Stimulated activated CD8-positive, alpha-beta memory T cell treated with anti-CD3 and anti-CD28 coated beads, Interleukin-7, amount 100 ng/mL, for 4 hours (primary cell): ENCODE results near the gene ANKRD13A.
"Not testable (repeated sequence)": the region's sequence is repeated elsewhere in the genome, so short reads cannot be mapped to it uniquely, and the experiment has no call there.

Experiments
- DNase-seq, 2 donors: peaks; one replicate each; pipeline ENCODE4 v3.0.0-alpha.2; 2020; ENCODE audit warnings: low read depth in 2 of 2

Gene ANKRD13A

DNA sequence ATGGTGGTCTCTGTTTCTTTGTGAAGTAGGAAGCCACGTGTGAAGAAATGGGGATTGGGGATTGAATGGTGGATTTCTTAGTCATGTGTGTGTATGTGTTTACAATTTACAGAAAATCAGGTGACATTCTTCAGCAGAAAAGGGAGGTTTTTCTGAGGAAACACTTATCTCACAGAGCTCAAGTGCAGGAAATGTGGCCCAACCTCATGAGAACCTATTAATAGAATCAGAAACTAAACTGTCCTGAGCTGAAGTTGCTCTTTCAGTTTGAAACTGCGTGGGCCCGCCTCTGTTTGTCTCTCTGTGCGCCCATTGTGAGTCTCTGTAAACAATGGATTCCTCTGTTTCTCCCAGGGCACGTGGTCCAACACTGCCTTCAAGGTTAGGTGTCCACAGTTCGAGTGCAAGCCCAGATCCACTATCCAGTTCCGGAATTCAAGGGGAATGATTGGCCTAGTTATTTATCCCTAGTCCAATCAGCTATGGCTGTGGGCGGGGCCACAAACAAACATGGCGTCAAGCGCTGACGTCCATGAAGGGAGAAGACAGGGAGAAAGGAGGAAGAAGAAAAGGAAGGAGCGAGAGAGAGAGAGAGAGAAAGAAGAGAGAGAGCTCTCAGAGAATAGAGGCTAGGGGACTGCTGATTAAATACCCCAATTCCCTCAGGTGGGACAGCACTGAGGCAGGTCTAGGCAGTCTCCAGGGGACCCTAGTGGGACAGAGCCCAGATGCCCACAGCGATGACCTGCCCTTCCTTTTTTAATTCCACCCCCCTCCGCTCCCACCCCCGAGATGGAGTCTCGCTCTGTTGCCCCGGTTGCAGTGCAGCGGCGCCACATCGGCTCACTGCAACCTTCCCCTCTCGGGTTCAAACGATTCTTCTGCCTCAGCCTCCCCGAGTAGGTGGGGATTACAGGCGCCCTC is 80.5 kb downstream of the ANKRD13A start:
- peak; percentile 59 to 60 for DNase-seq

DNA sequence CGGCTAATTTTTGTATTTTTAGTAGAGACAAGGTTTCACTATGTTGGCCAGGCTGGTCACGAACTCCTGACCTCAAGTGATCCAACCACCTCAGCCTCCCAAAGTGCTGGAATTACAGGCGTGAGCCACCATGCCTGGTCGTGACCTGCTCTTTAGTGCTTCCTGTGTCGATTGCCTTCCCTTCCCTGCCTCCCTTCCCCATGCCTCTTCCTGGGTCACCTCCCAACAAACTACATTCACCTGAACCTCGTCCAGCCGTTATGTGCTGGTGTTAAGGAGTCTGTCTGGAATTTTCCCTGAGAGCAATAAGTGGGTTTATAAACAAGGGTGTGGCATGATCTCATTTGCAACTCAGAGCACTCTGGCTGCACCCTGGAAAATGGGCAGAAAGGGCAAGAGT is 81.2 kb downstream of the ANKRD13A start:
- DNase-seq, result no peak

DNA sequence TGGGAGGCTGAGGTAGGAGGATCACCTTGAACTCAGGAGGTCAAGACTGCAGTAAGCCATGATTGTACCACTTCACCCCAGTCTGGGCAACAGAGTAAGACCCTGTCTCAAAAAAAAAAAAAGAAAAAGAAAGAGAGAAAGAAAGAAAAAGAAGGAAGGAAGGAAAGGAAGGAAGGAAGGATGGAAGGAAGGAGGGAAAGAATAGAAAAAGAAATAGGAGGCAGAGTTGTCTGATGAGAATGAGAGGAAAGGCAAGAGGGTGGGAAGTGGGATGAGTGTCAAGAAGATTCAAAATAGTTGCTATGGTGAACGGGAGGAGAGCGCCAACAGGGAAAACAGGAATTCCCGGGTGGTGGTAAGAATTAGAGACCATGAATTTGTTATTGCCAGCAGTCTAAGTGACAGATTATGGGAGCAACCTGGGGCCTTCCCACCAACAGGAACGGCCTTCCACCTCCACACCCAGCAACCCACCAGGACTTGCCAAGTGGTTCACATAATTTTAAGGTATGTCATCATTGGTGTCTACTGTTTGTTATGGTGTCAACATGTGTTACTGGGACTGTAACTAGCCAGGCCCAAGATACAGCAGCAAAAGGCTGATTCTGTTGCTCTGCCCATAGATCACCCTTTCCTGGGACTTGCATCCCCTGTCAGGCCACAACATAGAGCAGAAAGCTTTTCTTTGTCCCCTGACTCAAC is 85.2 kb downstream of the ANKRD13A start:
- DNase-seq, result no peak

DNA sequence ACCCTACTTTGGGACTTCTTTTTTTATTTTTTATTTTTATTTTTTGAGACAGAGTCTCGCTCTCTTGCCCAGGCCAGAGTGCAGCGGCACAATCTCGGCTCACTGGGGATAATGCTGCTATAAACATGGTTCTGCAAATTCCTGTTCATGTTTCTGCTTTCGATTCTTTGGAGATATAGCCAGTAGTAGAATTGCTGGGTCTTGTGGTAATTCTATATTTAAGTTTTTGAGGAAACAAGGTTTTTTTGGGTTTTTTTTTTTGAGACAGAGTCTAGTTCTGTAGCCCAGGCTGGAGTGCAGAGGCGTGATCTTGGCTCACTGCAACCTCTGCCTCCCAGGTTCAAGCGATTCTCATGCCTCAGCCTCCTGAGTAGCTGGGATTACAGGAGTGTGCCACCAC is 89.0 kb downstream of the ANKRD13A start:
- DNase-seq, result not testable (repeated sequence)

DNA sequence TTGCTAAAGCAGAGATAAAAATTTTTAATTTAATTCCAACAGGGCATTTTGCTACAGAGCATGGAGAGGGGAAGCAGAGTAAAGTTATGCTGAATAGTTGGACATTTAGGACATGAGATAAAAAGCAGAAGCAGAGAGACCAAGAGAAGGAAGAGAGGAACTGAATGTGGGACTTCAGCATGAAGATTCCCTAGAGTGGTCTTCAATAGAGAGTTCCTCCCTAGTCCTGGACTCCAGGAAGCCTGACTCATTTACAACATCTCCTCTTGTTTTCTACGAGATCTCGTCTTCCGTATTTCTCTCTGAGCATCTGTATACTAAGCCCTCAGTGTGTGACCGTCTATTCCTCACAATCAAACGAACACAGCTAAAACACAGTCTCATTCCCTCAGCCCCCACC is 89.7 kb downstream of the ANKRD13A start:
- no peak for DNase-seq
